Neuronal stem cell (in vitro differentiated cells): ENCODE data around the gene GABRB1.

ENCODE experiments used
- DNase-seq: peaks from one replicate; pipeline ENCODE4 v3.0.0-alpha.2; 2013; ENCODE audit warnings: low spot score
- H2AFZ ChIP-seq: one replicate; pipeline ENCODE4 v1.6.1; 2013; ENCODE audit warnings: mild to moderate bottlenecking, low read length, inconsistent platforms
- H2AK5ac ChIP-seq: 2 replicates; pipeline ENCODE4 v1.6.1; 2013; ENCODE audit warnings: low read depth, mild to moderate bottlenecking, inconsistent platforms, low read length, moderate library complexity, mixed read lengths
- H2BK120ac ChIP-seq: 2 replicates; pipeline ENCODE4 v1.6.1; 2013; ENCODE audit warnings: low read depth, mild to moderate bottlenecking, inconsistent platforms, low read length, moderate library complexity, mixed read lengths
- H2BK12ac ChIP-seq: one replicate; pipeline ENCODE4 v1.6.1; 2013; ENCODE audit warnings: low read length, inconsistent platforms
- H2BK15ac ChIP-seq: 2 replicates; pipeline ENCODE4 v1.6.1; 2013; ENCODE audit warnings: mild to moderate bottlenecking, low read length, inconsistent platforms, mixed read lengths
- H2BK5ac ChIP-seq: one replicate; pipeline ENCODE4 v1.6.1; 2013; ENCODE audit warnings: inconsistent platforms, mild to moderate bottlenecking, low read length, moderate library complexity
- H3K14ac ChIP-seq: one replicate; pipeline ENCODE4 v1.6.1; 2013; ENCODE audit warnings: low read length, inconsistent platforms
- H3K18ac ChIP-seq: 2 replicates; pipeline ENCODE4 v1.6.1; 2013; ENCODE audit warnings: low read length, inconsistent platforms
- H3K23ac ChIP-seq: 2 replicates; pipeline ENCODE4 v1.6.1; 2013; ENCODE audit warnings: low read depth, mild to moderate bottlenecking, mixed read lengths, low read length, inconsistent platforms; ENCODE audit not compliant: poor library complexity
- H3K27ac ChIP-seq: replicated peaks from 3 replicates; pipeline ENCODE4 v1.5.1; 2013; ENCODE audit warnings: low read length, inconsistent platforms
- H3K27me3 ChIP-seq, 3 experiments: 2 replicates each; pipeline ENCODE4 v1.6.1; 2013; ENCODE audit warnings: low read length in 3 of 3, mild to moderate bottlenecking in 2 of 3, inconsistent platforms in 1 of 3, low read depth in 1 of 3, mixed read lengths in 1 of 3, moderate library complexity in 1 of 3; ENCODE audit not compliant: control insufficient read depth in 3 of 3, insufficient read depth in 3 of 3
- H3K36me3 ChIP-seq, 2 donors: replicated peaks in 1 of 2; 2 replicates each; pipeline ENCODE4 v1.6.1; 2013; ENCODE audit warnings: low read length in 2 of 2; ENCODE audit not compliant: control insufficient read depth in 2 of 2, insufficient read depth in 2 of 2
- H3K4ac ChIP-seq: 2 replicates; pipeline ENCODE4 v1.6.1; 2013; ENCODE audit warnings: inconsistent platforms, mild to moderate bottlenecking, low read length, moderate library complexity
- H3K4me1 ChIP-seq, 2 donors: 1 replicate in 1 of 2; 2 replicates in 1 of 2; pipeline ENCODE4 v1.6.1; 2013; ENCODE audit warnings: low read length in 2 of 2, low read depth in 1 of 2; ENCODE audit not compliant: control insufficient read depth in 2 of 2, insufficient read depth in 1 of 2
- H3K4me2 ChIP-seq: one replicate; pipeline ENCODE4 v1.6.1; 2013; ENCODE audit warnings: mild to moderate bottlenecking, low read length, inconsistent platforms; ENCODE audit not compliant: insufficient read depth, poor library complexity, severe bottlenecking
- H3K4me3 ChIP-seq, 2 donors: 2 replicates each; pipeline ENCODE4 v1.5.1; 2013; ENCODE audit warnings: low read length in 2 of 2, mild to moderate bottlenecking in 2 of 2, inconsistent platforms in 1 of 2, moderate library complexity in 1 of 2
- H3K79me1 ChIP-seq: one replicate; pipeline ENCODE4 v1.6.1; 2013; ENCODE audit warnings: low read depth, mild to moderate bottlenecking, inconsistent platforms, low read length, moderate library complexity
- H3K9ac ChIP-seq: one replicate; pipeline ENCODE4 v1.6.1; 2013; ENCODE audit warnings: mild to moderate bottlenecking, low read depth, low read length, inconsistent platforms; ENCODE audit not compliant: poor library complexity
- H3K9me3 ChIP-seq, 2 donors: replicated peaks in 1 of 2; 2 replicates each; pipeline versions ENCODE3 to v1.6.1; 2013; ENCODE audit warnings: low read length in 2 of 2, mild to moderate bottlenecking in 2 of 2, inconsistent platforms in 1 of 2, low read depth in 1 of 2, mixed read lengths in 1 of 2, moderate library complexity in 1 of 2; ENCODE audit not compliant: control insufficient read depth in 2 of 2, insufficient read depth in 1 of 2
- H4K8ac ChIP-seq: one replicate; pipeline ENCODE4 v1.6.1; 2013; ENCODE audit warnings: low read depth, mild to moderate bottlenecking, inconsistent platforms, low read length, moderate library complexity
- H4K91ac ChIP-seq: one replicate; pipeline ENCODE4 v1.6.1; 2013; ENCODE audit warnings: low read length, low read depth, mild to moderate bottlenecking, inconsistent platforms; ENCODE audit not compliant: poor library complexity
- WGBS, 2 donors: extraction: QIAGEN DNeasy Blood & Tissue Kit; methylation state at CpG; one replicate each; pipeline ENCODE4 v1.1.7; 2013; ENCODE audit warnings: missing lambda C conversion rate in 2 of 2, mixed read lengths in 1 of 2; ENCODE audit not compliant: insufficient read length in 2 of 2, insufficient replicate concordance in 1 of 2; ENCODE audit errors: extremely low coverage in 2 of 2; 5-methylcytosine and 5-hydroxymethylcytosine counted together

Gene GABRB1

GRCh38 chr4:47065051-47065481 lies 33.7 kb downstream of the GABRB1 start:
- no peak overlapping the region for H2AK5ac ChIP-seq
- H3K27ac ChIP-seq: no peak overlapping the region
- H3K4me3 ChIP-seq: no peak overlapping the region
- no peaks in the 10 kb centered on the region for H3K4me1 ChIP-seq
- no peak overlapping the region for H3K18ac ChIP-seq
- H4K91ac ChIP-seq: no peak overlapping the region
- H2BK5ac ChIP-seq: no peak overlapping the region
- no peak overlapping the region for H3K4me2 ChIP-seq
- no peak overlapping the region for H3K23ac ChIP-seq
- H3K27me3 ChIP-seq: no peaks in the 10 kb centered on the region
- DNase-seq: no peak
- no peaks in the 10 kb centered on the region for H3K79me1 ChIP-seq
- H2BK120ac ChIP-seq: no peak overlapping the region
- no peak overlapping the region for H2AFZ ChIP-seq
- no peak overlapping the region for H2BK12ac ChIP-seq
- WGBS, 2 donors: no CpG with 5 or more reads among the region's 2 CpGs
- H2BK15ac ChIP-seq: no peak overlapping the region
- H3K4ac ChIP-seq: no peak overlapping the region
- H3K14ac ChIP-seq: no peak overlapping the region
- no peaks in the 10 kb centered on the region for H3K9me3 ChIP-seq
- no peak overlapping the region for H3K9ac ChIP-seq
- H3K36me3 ChIP-seq: no peaks in the 10 kb centered on the region
- H4K8ac ChIP-seq: no peak overlapping the region

- no peak overlapping the region for H3K4me3 ChIP-seq
- H3K14ac ChIP-seq: no peak overlapping the region
- H3K9ac ChIP-seq: no peak overlapping the region
- no peaks in the 10 kb centered on the region for H3K27me3 ChIP-seq
- H3K79me1 ChIP-seq: no peaks in the 10 kb centered on the region
- H2AK5ac ChIP-seq: no peak overlapping the region
- no CpG with 5 or more reads among the region's 1 CpG for WGBS, 2 donors
- no peaks in the 10 kb centered on the region for H3K9me3 ChIP-seq
- no peak overlapping the region for H4K91ac ChIP-seq
- no peak overlapping the region for H3K4me2 ChIP-seq
- H3K18ac ChIP-seq: no peak overlapping the region
- no peak overlapping the region for H2BK120ac ChIP-seq
- no peak overlapping the region for H3K4ac ChIP-seq
- H3K27ac ChIP-seq: no peak overlapping the region
- peaks cover 0 to 2% of the 10 kb centered on the region in 2 donors for H3K4me1 ChIP-seq
- no peak overlapping the region for H3K23ac ChIP-seq
- H2BK5ac ChIP-seq: no peak overlapping the region
- no peaks in the 10 kb centered on the region for H3K36me3 ChIP-seq
- DNase-seq: no peak
- no peak overlapping the region for H2AFZ ChIP-seq
- no peak overlapping the region for H2BK15ac ChIP-seq
- no peak overlapping the region for H4K8ac ChIP-seq
- H2BK12ac ChIP-seq: no peak overlapping the region
Observed at GRCh38 chr4:47068986-47069385, 37.6 kb downstream of the GABRB1 start.

- H3K18ac ChIP-seq: no peak overlapping the region
- no peak overlapping the region for H2BK5ac ChIP-seq
- H3K4me2 ChIP-seq: no peak overlapping the region
- no peak overlapping the region for H3K27ac ChIP-seq
- no peak overlapping the region for H3K4ac ChIP-seq
- H3K36me3 ChIP-seq: no peaks in the 10 kb centered on the region
- WGBS, 2 donors: no CpG with 5 or more reads among the region's 1 CpG
- peaks cover 0 to 9% of the 10 kb centered on the region in 2 donors for H3K4me1 ChIP-seq
- no peak overlapping the region for H2AFZ ChIP-seq
- H2BK12ac ChIP-seq: no peak overlapping the region
- H3K9ac ChIP-seq: no peak overlapping the region
- H2BK15ac ChIP-seq: no peak overlapping the region
- DNase-seq: no peak
- H2BK120ac ChIP-seq: no peak overlapping the region
- no peak overlapping the region for H3K4me3 ChIP-seq
- no peak overlapping the region for H2AK5ac ChIP-seq
- no peak overlapping the region for H3K23ac ChIP-seq
- no peak overlapping the region for H3K14ac ChIP-seq
- H3K27me3 ChIP-seq: no peaks in the 10 kb centered on the region
- H4K8ac ChIP-seq: no peak overlapping the region
- no peak overlapping the region for H4K91ac ChIP-seq
- H3K79me1 ChIP-seq: no peaks in the 10 kb centered on the region
- no peaks in the 10 kb centered on the region for H3K9me3 ChIP-seq
Observed at GRCh38 chr4:47071901-47072341, 40.6 kb downstream of the GABRB1 start.

- DNase-seq: no peak
- H3K36me3 ChIP-seq: no peaks in the 10 kb centered on the region
- no peak overlapping the region for H2AFZ ChIP-seq
- no peak overlapping the region for H3K4ac ChIP-seq
- no peak overlapping the region for H3K27ac ChIP-seq
- no peaks in the 10 kb centered on the region for H3K9me3 ChIP-seq
- H3K27me3 ChIP-seq: no peaks in the 10 kb centered on the region
- H4K91ac ChIP-seq: no peak overlapping the region
- no peak overlapping the region for H2BK5ac ChIP-seq
- peaks cover 0 to 9% of the 10 kb centered on the region in 2 donors for H3K4me1 ChIP-seq
- no peak overlapping the region for H2AK5ac ChIP-seq
- H3K9ac ChIP-seq: no peak overlapping the region
- H3K23ac ChIP-seq: no peak overlapping the region
- no peaks in the 10 kb centered on the region for H3K79me1 ChIP-seq
- H2BK15ac ChIP-seq: no peak overlapping the region
- no peak overlapping the region for H3K4me3 ChIP-seq
- no peak overlapping the region for H4K8ac ChIP-seq
- no peak overlapping the region for H3K18ac ChIP-seq
- no peak overlapping the region for H2BK12ac ChIP-seq
- H2BK120ac ChIP-seq: no peak overlapping the region
- H3K14ac ChIP-seq: no peak overlapping the region
- WGBS, 2 donors: no CpG with 5 or more reads among the region's 2 CpGs
- no peak overlapping the region for H3K4me2 ChIP-seq
Observed at GRCh38 chr4:47073647-47074046, 42.3 kb downstream of the GABRB1 start.
